IMR-90 (cell line): Measurements from ENCODE around the gene APOA4. TPM values are rescaled to one million over a fixed set of nuclear protein-coding genes. Genes with fewer than 3 reads are reported as not detected.

Experiments used
- ATAC-seq: fragments of 200-7000 bp; cut with Tn5 transposase; 2 replicates; pipeline ENCODE4 v1.9.1; 2020; ENCODE audit warnings: low read depth, mild to moderate bottlenecking, moderate library complexity
- BruUV-seq: library from RNA; stranded (reverse); fragments of 400-500 nt; replicated peaks from 2 replicates; lab custom pipeline; 2021; lab: Mats Ljungman, UMichigan
- CTCF ChIA-PET: fragments of 300-600 bp; formaldehyde crosslinking; extraction: SDS; loops from one replicate; lab custom pipeline; 2021; ENCODE audit warnings: antibody characterized with exemption; lab: Yijun Ruan, JAX
- POLR2A ChIA-PET: fragments of 300-600 bp; sonication (Branson Sonifier 250); formaldehyde crosslinking; loops from one replicate; lab custom pipeline; 2022; ENCODE audit warnings: antibody characterized with exemption; ENCODE audit not compliant: unreplicated experiment; lab: Charles Lee
- DNase-seq: peaks from one replicate; pipeline ENCODE4 v3.0.0; 2013
- H2AFZ ChIP-seq: replicated peaks from 2 replicates; pipeline ENCODE3; 2013; ENCODE audit warnings: low read length, mild to moderate bottlenecking; ENCODE audit not compliant: poor library complexity
- H2AK5ac ChIP-seq: 2 replicates; pipeline ENCODE4 v1.6.1; 2013; ENCODE audit warnings: low read depth, low read length, inconsistent platforms
- H2AK9ac ChIP-seq: replicated peaks from 2 replicates; pipeline ENCODE3; 2013; ENCODE audit warnings: mild to moderate bottlenecking, low read depth, low read length, moderate library complexity; ENCODE audit not compliant: poor library complexity
- H2BK120ac ChIP-seq: 2 replicates; pipeline ENCODE4 v1.6.1; 2013; ENCODE audit warnings: low read depth, low read length, inconsistent platforms
- H2BK15ac ChIP-seq: 3 replicates; pipeline ENCODE4 v1.6.1; 2013; ENCODE audit warnings: low read depth, low read length, inconsistent platforms
- H2BK20ac ChIP-seq: 2 replicates; pipeline ENCODE4 v1.6.1; 2013; ENCODE audit warnings: low read depth, mild to moderate bottlenecking, inconsistent platforms, low read length, moderate library complexity
- H2BK5ac ChIP-seq: 2 replicates; pipeline ENCODE4 v1.6.1; 2013; ENCODE audit warnings: mild to moderate bottlenecking, low read depth, low read length, inconsistent platforms; ENCODE audit not compliant: poor library complexity, severe bottlenecking
- H3K14ac ChIP-seq: replicated peaks from 2 replicates; pipeline ENCODE4 v1.6.1; 2013; ENCODE audit warnings: low read depth, low read length, inconsistent platforms
- H3K18ac ChIP-seq: 2 replicates; pipeline ENCODE4 v1.6.1; 2013; ENCODE audit warnings: low read depth, low read length, control low read depth
- H3K23ac ChIP-seq: 2 replicates; pipeline ENCODE4 v1.6.1; 2013; ENCODE audit warnings: low read depth, low read length, inconsistent platforms
- H3K27ac ChIP-seq: 2 replicates; pipeline ENCODE4 v1.5.1; 2013; ENCODE audit warnings: mild to moderate bottlenecking, control low read depth, low read length; ENCODE audit not compliant: insufficient read depth
- H3K27me3 ChIP-seq: 2 replicates; pipeline ENCODE4 v1.6.1; 2013; ENCODE audit warnings: low read length; ENCODE audit not compliant: control insufficient read depth, insufficient read depth
- H3K36me3 ChIP-seq: 2 replicates; pipeline ENCODE4 v1.6.1; 2013; ENCODE audit warnings: low read length, mixed read lengths; ENCODE audit not compliant: control insufficient read depth, insufficient read depth
- H3K4ac ChIP-seq: 2 replicates; pipeline ENCODE4 v1.6.1; 2013; ENCODE audit warnings: low read depth, low read length, inconsistent platforms
- H3K4me1 ChIP-seq: 2 replicates; pipeline ENCODE4 v1.6.1; 2013; ENCODE audit warnings: low read length, mixed read lengths; ENCODE audit not compliant: control insufficient read depth, insufficient read depth
- H3K4me2 ChIP-seq: 2 replicates; pipeline ENCODE4 v1.6.1; 2013; ENCODE audit warnings: low read depth, mild to moderate bottlenecking, control low read depth, low read length, moderate library complexity
- H3K4me3 ChIP-seq: 2 replicates; pipeline ENCODE4 v1.5.1; 2013; ENCODE audit warnings: low read depth, mild to moderate bottlenecking, control low read depth, low read length, moderate library complexity; ENCODE audit not compliant: insufficient read depth
- H3K56ac ChIP-seq: 2 replicates; pipeline ENCODE4 v1.6.1; 2013; ENCODE audit warnings: low read length, inconsistent platforms; ENCODE audit not compliant: insufficient read depth; ENCODE audit errors: extremely low read depth
- H3K79me1 ChIP-seq, 2 experiments: 2 replicates each; pipeline ENCODE4 v1.6.1; 2013; ENCODE audit warnings: low read length in 2 of 2, inconsistent platforms in 1 of 2, low read depth in 1 of 2
- H3K9ac ChIP-seq: 2 replicates; pipeline ENCODE4 v1.6.1; 2013; ENCODE audit warnings: low read depth, low read length, control low read depth
- H3K9me1 ChIP-seq: 2 replicates; pipeline ENCODE4 v1.6.1; 2013; ENCODE audit warnings: low read length, inconsistent platforms; ENCODE audit not compliant: insufficient read depth
- H3K9me3 ChIP-seq: 2 replicates; pipeline ENCODE4 v1.6.1; 2013; ENCODE audit warnings: low read length; ENCODE audit not compliant: control insufficient read depth, insufficient read depth
- H4K20me1 ChIP-seq: 2 replicates; pipeline ENCODE4 v1.6.1; 2013; ENCODE audit warnings: low read length, inconsistent platforms; ENCODE audit not compliant: insufficient read depth
- H4K5ac ChIP-seq: 2 replicates; pipeline ENCODE4 v1.6.1; 2013; ENCODE audit warnings: mild to moderate bottlenecking, low read depth, low read length, control low read depth
- H4K8ac ChIP-seq, 2 experiments: 2 replicates each; pipeline ENCODE4 v1.6.1; 2013; ENCODE audit warnings: low read depth in 2 of 2, low read length in 2 of 2, control low read depth in 1 of 2, inconsistent platforms in 1 of 2
- H4K91ac ChIP-seq: 2 replicates; pipeline ENCODE4 v1.6.1; 2013; ENCODE audit warnings: low read depth, low read length, inconsistent platforms; ENCODE audit not compliant: insufficient read depth
- CEBPB ChIP-seq: IDR thresholded peaks from 2 replicates; pipeline ENCODE4 v1.6.1; 2012; ENCODE audit warnings: low read depth, low read length, improper control_type of control experiment
- FOS ChIP-seq: fragments of 150-350 bp; IDR thresholded peaks from 2 replicates; pipeline ENCODE4 v1.6.1; 2016; ENCODE audit warnings: low read depth, low read length
- MAFK ChIP-seq: IDR thresholded peaks from 2 replicates; pipeline ENCODE4 v1.6.1; 2012; ENCODE audit warnings: low read depth, low read length, improper control_type of control experiment
- MAZ ChIP-seq: IDR thresholded peaks from 2 replicates; pipeline ENCODE4 v1.6.1; 2012; ENCODE audit warnings: low read depth, mild to moderate bottlenecking, low read length, improper control_type of control experiment, moderate library complexity, borderline replicate concordance
- NFE2L2 ChIP-seq: fragments of 150-350 bp; IDR thresholded peaks from 2 replicates; pipeline ENCODE4 v1.6.1; 2016; ENCODE audit warnings: low read depth, mild to moderate bottlenecking, low read length
- POLR2A ChIP-seq: IDR thresholded peaks from 2 replicates; pipeline ENCODE4 v1.6.1; 2012; ENCODE audit warnings: mild to moderate bottlenecking, low read depth, low read length
- RCOR1 ChIP-seq: IDR thresholded peaks from 2 replicates; pipeline ENCODE4 v1.6.1; 2012; ENCODE audit warnings: mild to moderate bottlenecking, low read length, improper control_type of control experiment; ENCODE audit not compliant: insufficient replicate concordance
- SMC3 ChIP-seq: fragments of 150-350 bp; IDR thresholded peaks from 2 replicates; pipeline ENCODE4 v1.6.1; 2016; ENCODE audit warnings: low read depth, mild to moderate bottlenecking, antibody characterized with exemption, low read length, moderate library complexity
- WGBS, 2 experiments: methylation state at CpG; one replicate each; pipeline versions ENCODE4 v1.1.5 to v1.1.7; 2013; ENCODE audit warnings: missing lambda C conversion rate in 2 of 2; ENCODE audit not compliant: insufficient read length in 1 of 2; ENCODE audit errors: extremely low coverage in 2 of 2; 5-methylcytosine and 5-hydroxymethylcytosine counted together
- dilution Hi-C: fragments of 300-500 bp; cut with HindIII; formaldehyde crosslinking; loops from one replicate; pipeline ENCODE4 v1.14.3; 2018; ENCODE audit warnings: low sequenced_read_pairs; ENCODE audit not compliant: unreplicated experiment
- in situ Hi-C: fragments of 300-500 bp; cut with MboI; formaldehyde crosslinking; loops from 3 replicates; pipeline ENCODE4 v1.14.3; 2019; ENCODE audit warnings: low sequenced_read_pairs, inconsistent platforms, mixed read lengths
- intact Hi-C: fragments of 100-400 bp; cut with micrococcal nuclease; formaldehyde crosslinking; loops from 2 replicates; pipeline ENCODE4 v1.10.0; 2022
- polyA plus RNA-seq, 3 experiments: library from polyadenylated mRNA; depleted of rRNA; stranded (reverse); fragments of >200 nt; gene quantifications; 2 replicates each; pipeline ENCODE4 v1.2.3, GENCODE V29; 2012; ENCODE audit warnings: low replicate concordance in 1 of 3
- total RNA-seq: library from RNA; depleted of rRNA; stranded (reverse); fragments of >200 nt; gene quantifications from 2 replicates; pipeline ENCODE4 v1.2.3, GENCODE V29; 2012
- TF ChIP-seq, protein P1 (sequence below): fragments of 150-350 bp; IDR thresholded peaks from 2 replicates; pipeline ENCODE4 v1.6.1; 2017; ENCODE audit warnings: mild to moderate bottlenecking, antibody characterized with exemption, low read length, low read depth
- TF ChIP-seq, protein P2 (sequence below): conservative IDR thresholded peaks from 2 replicates; pipeline ENCODE4 v1.5.1; 2012; ENCODE audit warnings: mild to moderate bottlenecking, low read depth, low read length, improper control_type of control experiment
- TF ChIP-seq, protein P3 (sequence below): fragments of 150-350 bp; IDR thresholded peaks from 2 replicates; pipeline ENCODE4 v1.6.1; 2016; ENCODE audit warnings: low read depth, mild to moderate bottlenecking, low read length, moderate library complexity, borderline replicate concordance

Gene APOA4
- total and polyA plus RNA-seq, 2 of the 4 experiments (the other 2 are of a cell fraction), result not detected

DNA sequence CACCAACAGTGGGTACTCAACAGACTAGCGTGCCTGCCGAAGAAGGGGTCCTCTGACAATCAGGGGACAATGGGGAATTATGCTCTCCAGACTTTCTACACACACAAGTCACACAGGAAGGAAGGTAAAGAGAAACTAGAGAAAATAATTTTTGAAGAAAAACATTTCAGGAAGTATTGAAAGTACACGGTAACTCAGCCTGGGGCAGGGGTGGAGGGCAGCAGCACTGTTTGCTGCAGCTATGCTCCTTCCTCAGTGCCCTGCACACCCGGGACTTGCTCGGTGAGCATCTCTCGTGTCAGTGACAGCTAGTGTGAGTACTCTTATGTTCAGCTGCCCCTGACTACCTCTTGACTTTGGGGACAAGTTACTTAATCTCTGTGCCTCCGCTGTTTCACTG, 32.3 kb upstream of the APOA4 start:
- dilution Hi-C loops (no loop called here), in situ Hi-C loops (no loop called here)
- ATAC-seq, result no peak

More for the DNA sequence above, 32.3 kb upstream of the APOA4 start:
- no peak overlapping the region for H2BK5ac ChIP-seq
- H3K4me3 ChIP-seq, result no peak overlapping the region
- 89% methylated on average over 3 of the region's 7 CpGs; no CpG with 5 or more reads in 1 of the 2 experiments for WGBS, 2 experiments
- no peak overlapping the region for H4K5ac ChIP-seq
- no peak for DNase-seq
- H4K91ac ChIP-seq, result no peak overlapping the region
- no peak overlapping the region for H3K56ac ChIP-seq
- H3K9ac ChIP-seq, result no peak overlapping the region
- POLR2A ChIA-PET, result no interaction called here
- no peak overlapping the region for H3K23ac ChIP-seq
- H3K9me3 ChIP-seq, result no peaks in the 10 kb centered on the region
- no peak overlapping the region for H2AFZ ChIP-seq
- intact Hi-C loops, result loop anchor here (10.0 kb wide), 1 partner anchor 369 kb away; no protein-coding TSS in a partner anchor
- H3K18ac ChIP-seq, result no peak overlapping the region
- no TSS peak for BruUV-seq
- no peak overlapping the region for H3K27ac ChIP-seq
- H3K4ac ChIP-seq, result no peak overlapping the region
- H3K4me2 ChIP-seq, result no peak overlapping the region
- no peaks in the 10 kb centered on the region for H3K27me3 ChIP-seq
- H4K20me1 ChIP-seq, result peaks cover 17% of the 10 kb centered on the region
- H2AK5ac ChIP-seq, result no peak overlapping the region
- H3K36me3 ChIP-seq, result peaks cover 20% of the 10 kb centered on the region
- TF ChIP-seq SMC3 (no peak), MAFK (no peak), FOS (no peak), POLR2A (no peak), CEBPB (no peak), NFE2L2 (no peak), MAZ (no peak), RCOR1 (no peak)
- TF ChIP-seq, protein P1, sequence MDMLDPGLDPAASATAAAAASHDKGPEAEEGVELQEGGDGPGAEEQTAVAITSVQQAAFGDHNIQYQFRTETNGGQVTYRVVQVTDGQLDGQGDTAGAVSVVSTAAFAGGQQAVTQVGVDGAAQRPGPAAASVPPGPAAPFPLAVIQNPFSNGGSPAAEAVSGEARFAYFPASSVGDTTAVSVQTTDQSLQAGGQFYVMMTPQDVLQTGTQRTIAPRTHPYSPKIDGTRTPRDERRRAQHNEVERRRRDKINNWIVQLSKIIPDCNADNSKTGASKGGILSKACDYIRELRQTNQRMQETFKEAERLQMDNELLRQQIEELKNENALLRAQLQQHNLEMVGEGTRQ, result no peak
- TF ChIP-seq, protein P2, sequence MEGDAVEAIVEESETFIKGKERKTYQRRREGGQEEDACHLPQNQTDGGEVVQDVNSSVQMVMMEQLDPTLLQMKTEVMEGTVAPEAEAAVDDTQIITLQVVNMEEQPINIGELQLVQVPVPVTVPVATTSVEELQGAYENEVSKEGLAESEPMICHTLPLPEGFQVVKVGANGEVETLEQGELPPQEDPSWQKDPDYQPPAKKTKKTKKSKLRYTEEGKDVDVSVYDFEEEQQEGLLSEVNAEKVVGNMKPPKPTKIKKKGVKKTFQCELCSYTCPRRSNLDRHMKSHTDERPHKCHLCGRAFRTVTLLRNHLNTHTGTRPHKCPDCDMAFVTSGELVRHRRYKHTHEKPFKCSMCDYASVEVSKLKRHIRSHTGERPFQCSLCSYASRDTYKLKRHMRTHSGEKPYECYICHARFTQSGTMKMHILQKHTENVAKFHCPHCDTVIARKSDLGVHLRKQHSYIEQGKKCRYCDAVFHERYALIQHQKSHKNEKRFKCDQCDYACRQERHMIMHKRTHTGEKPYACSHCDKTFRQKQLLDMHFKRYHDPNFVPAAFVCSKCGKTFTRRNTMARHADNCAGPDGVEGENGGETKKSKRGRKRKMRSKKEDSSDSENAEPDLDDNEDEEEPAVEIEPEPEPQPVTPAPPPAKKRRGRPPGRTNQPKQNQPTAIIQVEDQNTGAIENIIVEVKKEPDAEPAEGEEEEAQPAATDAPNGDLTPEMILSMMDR, result no peak
- TF ChIP-seq, protein P3, sequence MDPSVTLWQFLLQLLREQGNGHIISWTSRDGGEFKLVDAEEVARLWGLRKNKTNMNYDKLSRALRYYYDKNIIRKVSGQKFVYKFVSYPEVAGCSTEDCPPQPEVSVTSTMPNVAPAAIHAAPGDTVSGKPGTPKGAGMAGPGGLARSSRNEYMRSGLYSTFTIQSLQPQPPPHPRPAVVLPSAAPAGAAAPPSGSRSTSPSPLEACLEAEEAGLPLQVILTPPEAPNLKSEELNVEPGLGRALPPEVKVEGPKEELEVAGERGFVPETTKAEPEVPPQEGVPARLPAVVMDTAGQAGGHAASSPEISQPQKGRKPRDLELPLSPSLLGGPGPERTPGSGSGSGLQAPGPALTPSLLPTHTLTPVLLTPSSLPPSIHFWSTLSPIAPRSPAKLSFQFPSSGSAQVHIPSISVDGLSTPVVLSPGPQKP, result no peak
- H2BK15ac ChIP-seq, result no peak overlapping the region
- peaks cover 28% of the 10 kb centered on the region for H3K9me1 ChIP-seq
- H3K14ac ChIP-seq, result no peak overlapping the region
- CTCF ChIA-PET, result no interaction called here
- H3K79me1 ChIP-seq, result peaks cover 6 to 26% of the 10 kb centered on the region in 2 experiments; a peak in 3 of 4 replicates
- H2AK9ac ChIP-seq, result no peak overlapping the region
- no peak overlapping the region for H2BK20ac ChIP-seq
- H2BK120ac ChIP-seq, result no peak overlapping the region
- H3K4me1 ChIP-seq, result peaks cover 23% of the 10 kb centered on the region
- H4K8ac ChIP-seq, result no peak overlapping the region
